GM12875 (cell line): ENCODE results near the gene HIPK1.
"Not testable (repeated sequence)": the region's sequence is repeated elsewhere in the genome, so short reads cannot be mapped to it uniquely, and the experiment has no call there.

Source experiments
- H3K4me3 ChIP-seq: one replicate; pipeline ENCODE4 v1.5.1; 2011; ENCODE audit warnings: low read depth, low read length, control low read depth
- CTCF ChIP-seq: IDR thresholded peaks from 2 replicates; pipeline ENCODE4 v1.5.1; 2011; ENCODE audit warnings: low read depth, mild to moderate bottlenecking, control low read depth, inconsistent platforms, low read length, moderate library complexity, borderline replicate concordance; ENCODE audit not compliant: insufficient read depth

HIPK1 gene

GRCh38 chr1:113943028-113943811 is 14.1 kb downstream of the HIPK1 start:
- no peak for TF ChIP-seq CTCF
- no peak overlapping the region for H3K4me3 ChIP-seq

- no peak for TF ChIP-seq CTCF
- no peak overlapping the region for H3K4me3 ChIP-seq
Observed at GRCh38 chr1:113945329-113945728, 16.2 kb downstream of the HIPK1 start.

- TF ChIP-seq CTCF, result no peak
- no peak overlapping the region for H3K4me3 ChIP-seq
Observed at GRCh38 chr1:113946112-113946511, 17.0 kb downstream of the HIPK1 start.

- TF ChIP-seq CTCF, result no peak
- H3K4me3 ChIP-seq, result no peak overlapping the region
Observed at GRCh38 chr1:113946678-113947387, 17.7 kb downstream of the HIPK1 start.

GRCh38 chr1:113947388-113948107 is 18.4 kb downstream of the HIPK1 start:
- TF ChIP-seq CTCF, result no peak
- no peak overlapping the region for H3K4me3 ChIP-seq

- not testable (repeated sequence) for H3K4me3 ChIP-seq
Observed at GRCh38 chr1:113948151-113948550, 19.0 kb downstream of the HIPK1 start.

GRCh38 chr1:113949007-113949406 is 19.9 kb downstream of the HIPK1 start:
- TF ChIP-seq CTCF, result no peak
- H3K4me3 ChIP-seq, result no peak overlapping the region
